Measurements from ENCODE around the gene ABL1.

ABL1 gene

DNA sequence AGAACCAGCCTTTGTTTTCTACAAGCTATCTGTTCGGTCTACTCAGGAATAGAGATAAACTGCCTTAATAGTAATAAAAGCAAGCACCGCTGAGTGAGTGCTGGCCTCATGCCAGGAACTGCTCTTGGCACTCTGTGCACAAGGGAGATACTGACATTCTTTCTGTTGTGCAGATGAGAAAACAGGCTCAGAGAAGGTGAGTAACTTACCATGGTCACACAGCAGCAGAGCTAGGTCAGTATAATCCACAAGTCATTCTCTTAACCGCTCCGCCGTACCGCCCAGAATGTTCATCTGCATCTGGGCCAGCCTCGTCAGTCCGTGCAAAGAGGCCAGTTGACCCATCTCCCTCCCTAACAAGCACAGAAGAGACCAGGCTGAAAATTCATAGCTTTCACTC, 34.2 kb downstream of the ABL1 start:
- TF ChIP-seq, protein P1, sequence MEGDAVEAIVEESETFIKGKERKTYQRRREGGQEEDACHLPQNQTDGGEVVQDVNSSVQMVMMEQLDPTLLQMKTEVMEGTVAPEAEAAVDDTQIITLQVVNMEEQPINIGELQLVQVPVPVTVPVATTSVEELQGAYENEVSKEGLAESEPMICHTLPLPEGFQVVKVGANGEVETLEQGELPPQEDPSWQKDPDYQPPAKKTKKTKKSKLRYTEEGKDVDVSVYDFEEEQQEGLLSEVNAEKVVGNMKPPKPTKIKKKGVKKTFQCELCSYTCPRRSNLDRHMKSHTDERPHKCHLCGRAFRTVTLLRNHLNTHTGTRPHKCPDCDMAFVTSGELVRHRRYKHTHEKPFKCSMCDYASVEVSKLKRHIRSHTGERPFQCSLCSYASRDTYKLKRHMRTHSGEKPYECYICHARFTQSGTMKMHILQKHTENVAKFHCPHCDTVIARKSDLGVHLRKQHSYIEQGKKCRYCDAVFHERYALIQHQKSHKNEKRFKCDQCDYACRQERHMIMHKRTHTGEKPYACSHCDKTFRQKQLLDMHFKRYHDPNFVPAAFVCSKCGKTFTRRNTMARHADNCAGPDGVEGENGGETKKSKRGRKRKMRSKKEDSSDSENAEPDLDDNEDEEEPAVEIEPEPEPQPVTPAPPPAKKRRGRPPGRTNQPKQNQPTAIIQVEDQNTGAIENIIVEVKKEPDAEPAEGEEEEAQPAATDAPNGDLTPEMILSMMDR (IDR thresholded peaks at IDR 0.05; ENCODE audit: control insufficient read depth, extremely low read depth, insufficient read depth), result no peak
- H3K4me3 ChIP-seq (ENCODE audit: low read depth, low read length), result no peak overlapping the region
- peak; percentile 36 for DNase-seq (ENCODE audit: low read depth)

DNA sequence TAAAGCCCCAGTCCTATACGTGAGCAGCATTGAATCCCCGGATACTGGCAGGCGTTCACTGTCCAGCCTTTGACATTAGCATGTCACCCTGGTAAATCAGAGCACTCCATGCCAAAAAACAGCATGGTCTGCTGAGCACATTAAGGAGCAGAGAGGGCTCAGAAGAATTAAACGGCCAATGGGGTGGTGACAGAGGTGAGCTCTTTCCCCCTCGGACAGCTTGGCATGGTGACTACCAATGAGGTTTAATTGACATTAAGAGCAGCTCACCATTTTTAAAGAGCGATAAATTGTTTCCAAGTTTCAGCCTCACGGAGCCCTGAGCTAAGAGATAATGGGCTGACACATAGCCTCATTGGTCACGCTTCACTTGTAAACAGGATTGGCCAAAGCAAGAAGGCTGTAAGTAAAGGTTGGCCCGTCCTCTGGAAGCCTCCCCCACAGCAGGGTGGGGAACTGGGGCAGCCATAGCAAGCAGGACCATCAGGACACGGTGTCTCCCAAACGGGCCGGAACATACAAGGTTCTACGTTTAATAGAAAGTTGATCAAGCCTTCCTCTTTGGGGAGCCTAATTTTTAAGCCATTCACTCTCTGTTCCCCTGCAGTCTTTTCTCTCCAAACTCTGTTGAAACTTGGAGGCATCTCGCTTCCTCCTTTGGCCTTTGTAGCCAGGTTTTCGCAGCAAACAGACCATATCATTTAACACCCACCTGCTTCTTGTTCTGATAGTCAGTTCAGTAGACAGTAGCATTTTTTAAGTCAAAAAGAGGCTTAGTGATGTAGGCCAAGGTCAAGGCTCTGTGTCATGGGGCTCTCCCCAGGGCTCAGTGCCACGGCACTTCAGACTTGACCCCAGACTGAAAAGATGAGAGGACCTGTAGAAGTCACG, 35.7 kb downstream of the ABL1 start:
- H3K4me3 ChIP-seq (ENCODE audit: low read depth, low read length), result no peak overlapping the region
- no peak for DNase-seq (ENCODE audit: low read depth)
- TF ChIP-seq, protein P1 (IDR thresholded peaks at IDR 0.05; ENCODE audit: control insufficient read depth, extremely low read depth, insufficient read depth), result no peak

DNA sequence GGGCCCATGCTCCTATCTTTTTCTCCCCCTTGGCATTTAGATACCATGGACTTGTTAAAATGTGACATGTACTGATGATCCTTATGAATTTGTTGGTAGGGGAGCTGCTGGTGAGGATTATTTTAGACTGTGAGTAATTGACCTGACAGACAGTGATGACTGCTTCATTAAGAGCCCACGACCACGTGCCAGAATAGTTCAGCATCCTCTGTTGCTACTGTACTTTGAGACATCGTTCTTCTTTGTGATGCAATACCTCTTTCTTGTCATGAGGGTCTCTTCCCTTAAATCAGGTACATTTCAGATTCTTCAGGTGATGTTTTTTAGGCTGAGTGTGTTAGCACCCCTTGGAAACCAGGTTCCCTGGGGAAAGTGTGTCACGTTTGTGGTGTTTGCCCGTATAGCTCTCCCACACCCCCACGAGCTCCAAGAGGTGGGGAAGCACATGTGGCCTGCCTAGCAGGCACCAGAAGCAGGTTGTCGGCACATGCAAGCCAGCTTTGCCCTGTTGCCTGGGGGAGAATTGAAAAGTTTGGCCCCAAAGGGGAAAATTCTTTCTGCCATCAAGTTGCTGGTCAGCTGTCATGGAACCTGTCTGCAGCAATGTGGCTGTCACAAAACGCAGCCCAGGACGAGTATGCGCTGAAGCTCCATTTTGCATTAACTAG, 36.5 kb downstream of the ABL1 start:
- TF ChIP-seq, protein P1 (IDR thresholded peaks at IDR 0.05; ENCODE audit: control insufficient read depth, extremely low read depth, insufficient read depth), result no peak
- no peak for DNase-seq (ENCODE audit: low read depth)
- H3K4me3 ChIP-seq (ENCODE audit: low read depth, low read length), result no peak overlapping the region

DNA sequence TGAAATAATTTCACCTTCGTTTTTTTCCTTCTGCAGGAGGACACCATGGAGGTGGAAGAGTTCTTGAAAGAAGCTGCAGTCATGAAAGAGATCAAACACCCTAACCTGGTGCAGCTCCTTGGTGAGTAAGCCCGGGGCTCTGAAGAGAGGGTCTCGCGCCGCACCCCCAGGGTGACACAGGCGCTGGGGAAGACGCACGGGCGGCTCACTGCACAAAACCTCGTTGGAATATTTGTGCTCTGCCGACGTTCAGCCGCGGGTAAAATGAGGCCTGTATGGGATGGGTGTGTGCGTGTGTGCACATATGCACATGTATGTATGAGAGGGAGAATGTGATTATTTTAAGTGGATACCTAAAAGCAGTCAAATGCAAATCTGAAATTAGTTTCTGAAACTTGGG, 37.0 kb downstream of the ABL1 start:
- TF ChIP-seq, protein P1 (IDR thresholded peaks at IDR 0.05; ENCODE audit: control insufficient read depth, extremely low read depth, insufficient read depth), result no peak
- no peak for DNase-seq (ENCODE audit: low read depth)
- no peak overlapping the region for H3K4me3 ChIP-seq (ENCODE audit: low read depth, low read length)

DNA sequence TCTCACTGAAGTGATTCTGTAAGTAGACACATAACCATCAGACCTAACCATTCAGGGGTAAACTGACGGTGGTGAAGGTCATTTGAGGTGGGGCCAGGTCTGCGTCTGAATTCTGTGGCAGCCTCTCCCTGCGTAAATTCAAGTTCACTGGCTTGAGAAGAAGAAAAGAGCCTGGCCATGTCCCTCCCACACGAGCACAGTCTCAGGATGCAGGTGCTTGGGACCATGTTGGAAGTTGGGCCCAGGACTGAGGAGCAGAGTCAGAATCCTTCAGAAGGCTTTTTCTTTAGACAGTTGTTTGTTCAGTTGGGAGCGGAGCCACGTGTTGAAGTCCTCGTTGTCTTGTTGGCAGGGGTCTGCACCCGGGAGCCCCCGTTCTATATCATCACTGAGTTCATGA, 37.5 kb downstream of the ABL1 start:
- H3K4me3 ChIP-seq (ENCODE audit: low read depth, low read length), result no peak overlapping the region
- TF ChIP-seq, protein P1 (IDR thresholded peaks at IDR 0.05; ENCODE audit: control insufficient read depth, extremely low read depth, insufficient read depth), result no peak
- DNase-seq (ENCODE audit: low read depth), result no peak

DNA sequence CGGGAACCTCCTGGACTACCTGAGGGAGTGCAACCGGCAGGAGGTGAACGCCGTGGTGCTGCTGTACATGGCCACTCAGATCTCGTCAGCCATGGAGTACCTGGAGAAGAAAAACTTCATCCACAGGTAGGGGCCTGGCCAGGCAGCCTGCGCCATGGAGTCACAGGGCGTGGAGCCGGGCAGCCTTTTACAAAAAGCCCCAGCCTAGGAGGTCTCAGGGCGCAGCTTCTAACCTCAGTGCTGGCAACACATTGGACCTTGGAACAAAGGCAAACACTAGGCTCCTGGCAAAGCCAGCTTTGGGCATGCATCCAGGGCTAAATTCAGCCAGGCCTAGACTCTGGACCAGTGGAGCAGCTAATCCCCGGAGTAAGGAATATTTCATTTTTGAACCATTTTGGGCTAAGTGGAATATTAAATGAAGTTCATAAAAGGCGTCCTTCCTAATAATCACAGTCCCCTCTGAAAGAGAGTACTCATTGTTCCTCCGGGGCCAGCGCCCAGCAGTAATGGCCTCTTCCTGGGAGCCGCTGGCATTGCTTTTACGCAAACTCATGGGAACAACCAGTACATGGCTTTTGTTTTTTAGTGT, 38.0 kb downstream of the ABL1 start:
- TF ChIP-seq, protein P1 (IDR thresholded peaks at IDR 0.05; ENCODE audit: control insufficient read depth, extremely low read depth, insufficient read depth), result no peak

More for the DNA sequence above, 38.0 kb downstream of the ABL1 start:
- no peak overlapping the region for H3K4me3 ChIP-seq (ENCODE audit: low read depth, low read length)
- peak; percentile 73 for DNase-seq (ENCODE audit: low read depth)
